ENCODE data around the gene OR2J1.

- TF ChIP-seq CTCF (conservative IDR thresholded peaks at IDR 0.05; ENCODE audit: low read length) (no peak), EZH2phosphoT487 (IDR thresholded peaks at IDR 0.05; ENCODE audit: borderline replicate concordance) (no peak)
Observed at GRCh38 chr6:29097803-29098202, 1.5 kb upstream of the OR2J1 start.

Measured in Loucy (cell line).